ENCODE measurements around the gene CD207. TPM values are rescaled to one million over a fixed set of nuclear protein-coding genes. Genes with fewer than 3 reads are reported as not detected.

CD207 gene
- total and polyA plus RNA-seq, 2 experiments from 2014 or later = not detected

DNA sequence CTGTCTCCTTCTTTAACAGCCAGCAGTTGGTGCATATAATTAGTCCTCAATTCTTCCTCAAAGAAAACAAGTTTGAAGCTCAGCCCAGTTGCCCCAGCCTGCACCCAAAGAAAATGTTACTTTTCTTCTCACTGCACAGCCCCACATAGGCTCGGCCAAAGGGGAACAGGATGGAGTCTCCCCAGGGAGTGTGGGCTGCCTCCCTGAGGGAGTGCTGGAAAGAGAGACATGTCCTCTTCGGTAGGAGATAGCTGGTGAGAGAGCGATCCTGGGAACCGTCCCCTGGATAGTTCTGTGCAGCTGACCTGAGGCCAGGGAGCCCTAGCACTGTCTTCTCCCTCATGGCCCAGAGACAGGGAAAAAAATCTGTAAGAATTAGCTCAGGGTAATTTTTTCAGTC, 37.9 kb upstream of the CD207 start:
- Histone ChIP-seq H3K27me3 (ENCODE audit: insufficient read depth) (peaks cover 91% of the 10 kb centered on the region), H3K9me2 (ENCODE audit: insufficient read depth) (0 out of 2 replicates have a peak, but pooled peaks cover 4% of the 10 kb centered on the region), H2AFZ (no peak overlapping the region), H3F3A (replicated peaks; ENCODE audit: low read depth) (no peaks in the 10 kb centered on the region), H3K4me1 (ENCODE audit: insufficient read depth) (no peaks in the 10 kb centered on the region), H4K20me1 (replicated peaks; ENCODE audit: insufficient read depth) (no peaks in the 10 kb centered on the region; the same call in 1 of the 2 replicates), H3K4me3 (no peak overlapping the region), H3K36me3 (ENCODE audit: insufficient read depth) (no peaks in the 10 kb centered on the region), H3K27ac (ENCODE audit: low read depth) (no peak overlapping the region), H3K4me2 (no peak overlapping the region), H3K79me2 (replicated peaks; ENCODE audit: insufficient read depth) (no peaks in the 10 kb centered on the region)
- Mint-ChIP-seq H3K36me3 (ENCODE audit: low read depth) (no peaks in the 10 kb centered on the region), H3K9me3 (no peaks in the 10 kb centered on the region; the same call in 2 of the 3 replicates), H3K27ac (no peak overlapping the region), H3K27me3 (ENCODE audit: insufficient read depth, low read depth, poor library complexity) (peaks cover 66% of the 10 kb centered on the region), H3K4me1 (no peaks in the 10 kb centered on the region), H3K4me3 (no peak overlapping the region)
- DNase-seq (ENCODE audit: low spot score) = no peak
- TF ChIP-seq CREB1 (CRISPR knock-in tag; IDR thresholded peaks at IDR 0.05; ENCODE audit: low read depth) (no peak), POLR2AphosphoS5 (IDR thresholded peaks at IDR 0.05; ENCODE audit: low read depth) (no peak), CTCF (conservative IDR thresholded peaks at IDR 0.05; ENCODE audit: low read depth in 2 of 2) (no peak)
- TF ChIP-seq, protein P1, sequence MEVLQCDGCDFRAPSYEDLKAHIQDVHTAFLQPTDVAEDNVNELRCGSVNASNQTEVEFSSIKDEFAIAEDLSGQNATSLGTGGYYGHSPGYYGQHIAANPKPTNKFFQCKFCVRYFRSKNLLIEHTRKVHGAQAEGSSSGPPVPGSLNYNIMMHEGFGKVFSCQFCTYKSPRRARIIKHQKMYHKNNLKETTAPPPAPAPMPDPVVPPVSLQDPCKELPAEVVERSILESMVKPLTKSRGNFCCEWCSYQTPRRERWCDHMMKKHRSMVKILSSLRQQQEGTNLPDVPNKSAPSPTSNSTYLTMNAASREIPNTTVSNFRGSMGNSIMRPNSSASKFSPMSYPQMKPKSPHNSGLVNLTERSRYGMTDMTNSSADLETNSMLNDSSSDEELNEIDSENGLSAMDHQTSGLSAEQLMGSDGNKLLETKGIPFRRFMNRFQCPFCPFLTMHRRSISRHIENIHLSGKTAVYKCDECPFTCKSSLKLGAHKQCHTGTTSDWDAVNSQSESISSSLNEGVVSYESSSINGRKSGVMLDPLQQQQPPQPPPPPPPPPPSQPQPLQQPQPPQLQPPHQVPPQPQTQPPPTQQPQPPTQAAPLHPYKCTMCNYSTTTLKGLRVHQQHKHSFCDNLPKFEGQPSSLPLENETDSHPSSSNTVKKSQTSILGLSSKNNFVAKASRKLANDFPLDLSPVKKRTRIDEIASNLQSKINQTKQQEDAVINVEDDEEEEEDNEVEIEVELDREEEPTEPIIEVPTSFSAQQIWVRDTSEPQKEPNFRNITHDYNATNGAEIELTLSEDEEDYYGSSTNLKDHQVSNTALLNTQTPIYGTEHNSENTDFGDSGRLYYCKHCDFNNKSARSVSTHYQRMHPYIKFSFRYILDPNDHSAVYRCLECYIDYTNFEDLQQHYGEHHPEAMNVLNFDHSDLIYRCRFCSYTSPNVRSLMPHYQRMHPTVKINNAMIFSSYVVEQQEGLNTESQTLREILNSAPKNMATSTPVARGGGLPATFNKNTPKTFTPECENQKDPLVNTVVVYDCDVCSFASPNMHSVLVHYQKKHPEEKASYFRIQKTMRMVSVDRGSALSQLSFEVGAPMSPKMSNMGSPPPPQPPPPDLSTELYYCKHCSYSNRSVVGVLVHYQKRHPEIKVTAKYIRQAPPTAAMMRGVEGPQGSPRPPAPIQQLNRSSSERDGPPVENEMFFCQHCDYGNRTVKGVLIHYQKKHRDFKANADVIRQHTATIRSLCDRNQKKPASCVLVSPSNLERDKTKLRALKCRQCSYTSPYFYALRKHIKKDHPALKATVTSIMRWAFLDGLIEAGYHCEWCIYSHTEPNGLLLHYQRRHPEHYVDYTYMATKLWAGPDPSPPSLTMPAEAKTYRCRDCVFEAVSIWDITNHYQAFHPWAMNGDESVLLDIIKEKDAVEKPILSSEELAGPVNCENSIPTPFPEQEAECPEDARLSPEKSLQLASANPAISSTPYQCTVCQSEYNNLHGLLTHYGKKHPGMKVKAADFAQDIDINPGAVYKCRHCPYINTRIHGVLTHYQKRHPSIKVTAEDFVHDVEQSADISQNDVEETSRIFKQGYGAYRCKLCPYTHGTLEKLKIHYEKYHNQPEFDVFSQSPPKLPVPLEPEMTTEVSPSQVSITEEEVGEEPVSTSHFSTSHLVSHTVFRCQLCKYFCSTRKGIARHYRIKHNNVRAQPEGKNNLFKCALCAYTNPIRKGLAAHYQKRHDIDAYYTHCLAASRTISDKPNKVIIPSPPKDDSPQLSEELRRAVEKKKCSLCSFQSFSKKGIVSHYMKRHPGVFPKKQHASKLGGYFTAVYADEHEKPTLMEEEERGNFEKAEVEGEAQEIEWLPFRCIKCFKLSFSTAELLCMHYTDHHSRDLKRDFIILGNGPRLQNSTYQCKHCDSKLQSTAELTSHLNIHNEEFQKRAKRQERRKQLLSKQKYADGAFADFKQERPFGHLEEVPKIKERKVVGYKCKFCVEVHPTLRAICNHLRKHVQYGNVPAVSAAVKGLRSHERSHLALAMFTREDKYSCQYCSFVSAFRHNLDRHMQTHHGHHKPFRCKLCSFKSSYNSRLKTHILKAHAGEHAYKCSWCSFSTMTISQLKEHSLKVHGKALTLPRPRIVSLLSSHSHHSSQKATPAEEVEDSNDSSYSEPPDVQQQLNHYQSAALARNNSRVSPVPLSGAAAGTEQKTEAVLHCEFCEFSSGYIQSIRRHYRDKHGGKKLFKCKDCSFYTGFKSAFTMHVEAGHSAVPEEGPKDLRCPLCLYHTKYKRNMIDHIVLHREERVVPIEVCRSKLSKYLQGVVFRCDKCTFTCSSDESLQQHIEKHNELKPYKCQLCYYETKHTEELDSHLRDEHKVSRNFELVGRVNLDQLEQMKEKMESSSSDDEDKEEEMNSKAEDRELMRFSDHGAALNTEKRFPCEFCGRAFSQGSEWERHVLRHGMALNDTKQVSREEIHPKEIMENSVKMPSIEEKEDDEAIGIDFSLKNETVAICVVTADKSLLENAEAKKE (CRISPR knock-in tag; IDR thresholded peaks at IDR 0.05) = no peak
- ATAC-seq = no peak
